Mesenteric fat pad (tissue), 1 donor: ENCODE results near the gene CRPPA. TPM values are rescaled to one million over a fixed set of nuclear protein-coding genes. Genes with fewer than 3 reads are reported as not detected.

ENCODE experiments used
- DNase-seq: peaks from one replicate; pipeline ENCODE4 v3.0.0-alpha.2; 2020; ENCODE audit warnings: low spot score
- total RNA-seq: library from RNA; stranded (reverse); fragmentation: NEBNext Ultra II Directional; extraction: Animal tissue kit (Norgen Biotek cat#: 25700); gene quantifications from one replicate; pipeline ENCODE4 v1.2.1, GENCODE V29; 2021
- donor health status: DM: yes; HTN: yes; CAD: no.

Gene CRPPA
- total RNA-seq, 1 donor from 2014 or later: 2.2 TPM

- DNase-seq: no peak
Observed at GRCh38 chr7:16423761-16424160, 2.4 kb upstream of the CRPPA start.

- DNase-seq: no peak
Observed at GRCh38 chr7:16422917-16423316, 1.6 kb upstream of the CRPPA start.

GRCh38 chr7:16422103-16422435, 731 bp upstream of the CRPPA start:
- DNase-seq: no peak

- no peak for DNase-seq
Observed at GRCh38 chr7:16420649-16421332, 547 bp downstream of the CRPPA start.

GRCh38 chr7:16420329-16420648, 1.0 kb downstream of the CRPPA start:
- no peak for DNase-seq

- DNase-seq: no peak
Observed at GRCh38 chr7:16419859-16420258, 1.5 kb downstream of the CRPPA start.

- DNase-seq: no peak
Observed at GRCh38 chr7:16419126-16419525, 2.2 kb downstream of the CRPPA start.

GRCh38 chr7:16417906-16418305, 3.4 kb downstream of the CRPPA start:
- no peak for DNase-seq

- DNase-seq: no peak
Observed at GRCh38 chr7:16416289-16417282, 4.8 kb downstream of the CRPPA start.

- no peak for DNase-seq
Observed at GRCh38 chr7:16412274-16413254, 8.8 kb downstream of the CRPPA start.

- DNase-seq: no peak
Observed at GRCh38 chr7:16411391-16411790, 9.9 kb downstream of the CRPPA start.

- no peak for DNase-seq
Observed at GRCh38 chr7:16409777-16410176, 11.6 kb downstream of the CRPPA start.

- DNase-seq: no peak
Observed at GRCh38 chr7:16404636-16405035, 16.7 kb downstream of the CRPPA start.

- no peak for DNase-seq
Observed at GRCh38 chr7:16403475-16403874, 17.9 kb downstream of the CRPPA start.

GRCh38 chr7:16402940-16403339, 18.4 kb downstream of the CRPPA start:
- DNase-seq: no peak

GRCh38 chr7:16402091-16402490, 19.2 kb downstream of the CRPPA start:
- DNase-seq: no peak

GRCh38 chr7:16400893-16401275, 20.5 kb downstream of the CRPPA start:
- no peak for DNase-seq

GRCh38 chr7:16399916-16400892, 21.1 kb downstream of the CRPPA start:
- no peak for DNase-seq

GRCh38 chr7:16399265-16399831, 22.0 kb downstream of the CRPPA start:
- no peak for DNase-seq
